Measurements from ENCODE around the gene OR13H1.
"Not testable (repeated sequence)": the region's sequence is repeated elsewhere in the genome, so short reads cannot be mapped to it uniquely, and the experiment has no call there.

OR13H1 gene, protein sequence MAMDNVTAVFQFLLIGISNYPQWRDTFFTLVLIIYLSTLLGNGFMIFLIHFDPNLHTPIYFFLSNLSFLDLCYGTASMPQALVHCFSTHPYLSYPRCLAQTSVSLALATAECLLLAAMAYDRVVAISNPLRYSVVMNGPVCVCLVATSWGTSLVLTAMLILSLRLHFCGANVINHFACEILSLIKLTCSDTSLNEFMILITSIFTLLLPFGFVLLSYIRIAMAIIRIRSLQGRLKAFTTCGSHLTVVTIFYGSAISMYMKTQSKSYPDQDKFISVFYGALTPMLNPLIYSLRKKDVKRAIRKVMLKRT

DNA sequence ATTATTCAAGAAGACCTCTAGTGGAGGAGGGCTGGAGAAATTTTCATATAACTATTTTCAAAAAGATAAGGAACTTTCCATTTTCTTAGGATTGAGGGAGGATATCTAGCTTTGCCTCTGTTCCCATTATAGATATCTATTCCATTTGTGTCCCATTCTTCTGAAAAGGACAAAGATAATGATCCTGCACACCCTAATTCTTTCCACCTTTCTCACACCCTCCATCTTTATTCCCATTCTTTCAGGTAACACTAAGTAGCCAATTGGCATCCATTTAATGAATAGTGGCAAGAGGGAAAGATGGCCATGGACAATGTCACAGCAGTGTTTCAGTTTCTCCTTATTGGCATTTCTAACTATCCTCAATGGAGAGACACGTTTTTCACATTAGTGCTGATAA, at the start of gene OR13H1:
Gene OR13H1, plus strand, starts transcription at position 301 of the 400 bp plus-strand sequence. Its CDS starts 0 bp downstream, at position 301.
- DNase-seq (ENCODE audit: low read depth in 3 of 3, low spot score in 1 of 3), result no peak

DNA sequence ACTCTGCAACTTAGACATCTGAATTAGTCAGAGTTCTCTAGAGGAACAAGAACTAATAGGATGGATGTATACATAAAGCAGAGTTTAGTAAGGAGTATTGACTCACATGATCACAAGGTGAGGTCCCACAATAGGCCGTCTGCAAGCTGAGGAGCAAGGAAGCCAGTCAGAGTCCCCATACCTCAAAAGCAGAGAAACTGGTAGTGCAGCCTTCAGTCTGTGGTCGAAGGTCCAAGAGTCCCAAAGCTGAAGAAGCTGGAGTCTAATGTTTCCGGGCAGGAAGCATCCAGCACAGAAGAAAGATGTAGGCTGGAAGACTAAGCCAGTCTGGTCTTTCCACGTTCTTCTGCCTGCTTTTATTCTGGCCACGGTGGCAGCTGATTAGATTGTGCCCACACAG, 42.3 kb upstream of the OR13H1 start:
- DNase-seq (ENCODE audit: low read depth in 3 of 3, low spot score in 1 of 3), result not testable (repeated sequence)

DNA sequence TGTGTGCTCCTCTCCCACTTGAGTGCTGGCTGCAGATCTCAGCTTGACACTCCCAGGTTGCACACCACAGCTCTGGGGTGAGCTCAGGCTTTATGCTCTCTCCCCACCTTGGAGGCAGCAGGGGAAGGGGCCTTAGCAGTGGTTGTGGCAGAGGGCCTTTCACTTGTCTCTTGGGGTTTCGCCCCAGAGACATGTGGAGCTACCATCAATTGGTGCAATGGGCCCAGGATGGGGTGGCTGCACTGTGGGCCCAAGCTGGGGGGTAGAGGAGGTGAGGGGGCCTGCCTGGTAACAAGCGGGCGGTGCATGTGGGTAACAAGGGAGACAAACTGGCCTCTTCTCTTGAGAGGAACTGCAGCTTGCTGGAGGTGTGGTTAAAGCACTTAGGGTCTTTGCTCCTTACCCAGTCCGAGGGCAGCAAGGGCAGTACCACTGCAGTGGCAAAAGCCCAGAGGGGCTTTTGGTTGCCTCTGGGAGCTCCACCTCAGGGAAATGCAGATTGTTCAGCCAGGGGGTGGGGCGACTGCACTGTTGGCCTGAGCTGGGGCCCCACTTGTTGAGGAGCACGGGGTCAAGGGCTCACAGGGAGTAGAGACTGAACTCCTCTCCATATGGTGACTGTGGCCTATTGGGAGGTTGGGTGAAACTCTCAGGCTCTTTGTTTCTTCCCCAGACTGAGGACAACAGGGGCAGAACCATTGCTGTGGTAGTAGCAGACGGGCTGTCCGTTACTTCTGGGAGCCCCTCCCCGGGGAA, 30.5 kb upstream of the OR13H1 start:
- no peak for DNase-seq (ENCODE audit: low read depth in 3 of 3, low spot score in 1 of 3)

DNA sequence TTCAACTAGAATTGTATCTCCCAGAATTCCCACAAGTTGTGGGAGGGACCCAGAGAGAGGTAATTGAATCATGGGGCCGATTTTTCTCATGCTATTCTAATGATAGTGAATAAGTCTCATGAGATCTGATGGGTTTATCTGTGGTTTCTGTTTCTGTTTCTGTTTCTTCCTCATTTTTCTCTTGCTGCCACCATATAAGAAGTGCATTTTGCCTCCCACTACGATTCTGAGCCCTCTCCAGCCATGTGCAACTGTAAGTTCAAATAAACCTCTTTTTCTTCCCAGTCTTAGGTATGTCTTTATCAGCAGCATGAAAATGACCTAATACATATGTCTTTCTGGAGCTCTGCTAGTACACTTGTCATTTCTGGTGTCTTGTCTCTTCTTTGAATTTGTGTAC, 22.1 kb upstream of the OR13H1 start:
- no peak for DNase-seq (ENCODE audit: low read depth in 3 of 3, low spot score in 1 of 3)

DNA sequence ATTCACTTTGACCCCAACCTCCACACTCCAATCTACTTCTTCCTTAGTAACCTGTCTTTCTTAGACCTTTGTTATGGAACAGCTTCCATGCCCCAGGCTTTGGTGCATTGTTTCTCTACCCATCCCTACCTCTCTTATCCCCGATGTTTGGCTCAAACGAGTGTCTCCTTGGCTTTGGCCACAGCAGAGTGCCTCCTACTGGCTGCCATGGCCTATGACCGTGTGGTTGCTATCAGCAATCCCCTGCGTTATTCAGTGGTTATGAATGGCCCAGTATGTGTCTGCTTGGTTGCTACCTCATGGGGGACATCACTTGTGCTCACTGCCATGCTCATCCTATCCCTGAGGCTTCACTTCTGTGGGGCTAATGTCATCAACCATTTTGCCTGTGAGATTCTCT, 344 bp downstream of the OR13H1 start:
- DNase-seq (ENCODE audit: low read depth in 3 of 3, low spot score in 1 of 3), result no peak

DNA sequence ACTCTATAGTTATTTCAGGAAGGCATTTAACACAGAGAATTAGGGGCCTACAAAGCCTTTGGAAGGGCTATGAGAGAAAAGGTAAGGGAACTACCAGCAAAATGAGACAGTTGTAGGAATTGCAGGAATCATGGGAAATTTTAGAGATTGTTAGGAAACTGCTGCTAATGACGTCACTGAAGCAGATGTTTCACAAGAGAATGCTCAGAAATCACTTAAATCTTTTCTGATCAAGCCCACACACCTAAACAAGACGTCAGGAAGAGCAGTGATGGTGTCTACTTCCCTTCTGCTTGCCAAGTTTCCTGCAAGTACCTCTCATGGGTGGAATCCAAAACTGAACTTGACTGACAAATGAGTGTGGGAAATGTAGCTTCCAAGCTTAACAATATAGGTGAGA, 5.1 kb downstream of the OR13H1 start:
- DNase-seq (ENCODE audit: low read depth in 3 of 3, low spot score in 1 of 3), result no peak

DNA sequence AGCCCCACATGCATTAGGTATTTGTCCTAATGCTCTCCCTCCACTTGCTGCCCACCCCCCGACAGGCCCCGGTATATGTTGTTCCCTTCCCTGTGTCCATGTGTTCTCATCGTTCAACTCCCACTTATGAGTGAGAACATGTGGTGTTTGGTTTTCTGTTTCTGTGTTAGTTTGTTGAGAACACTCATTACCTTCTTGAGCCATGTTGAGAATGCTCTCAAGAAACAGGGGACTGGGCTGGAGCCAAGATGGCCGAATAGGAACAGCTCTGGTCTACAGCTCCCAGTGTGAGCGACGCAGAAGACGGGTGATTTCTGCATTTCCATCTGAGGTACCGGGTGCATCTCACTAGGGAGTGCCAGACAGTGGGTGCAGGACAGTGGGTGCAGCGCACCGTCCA, 8.6 kb downstream of the OR13H1 start:
- not testable (repeated sequence) for DNase-seq (ENCODE audit: low read depth in 3 of 3, low spot score in 1 of 3)

DNA sequence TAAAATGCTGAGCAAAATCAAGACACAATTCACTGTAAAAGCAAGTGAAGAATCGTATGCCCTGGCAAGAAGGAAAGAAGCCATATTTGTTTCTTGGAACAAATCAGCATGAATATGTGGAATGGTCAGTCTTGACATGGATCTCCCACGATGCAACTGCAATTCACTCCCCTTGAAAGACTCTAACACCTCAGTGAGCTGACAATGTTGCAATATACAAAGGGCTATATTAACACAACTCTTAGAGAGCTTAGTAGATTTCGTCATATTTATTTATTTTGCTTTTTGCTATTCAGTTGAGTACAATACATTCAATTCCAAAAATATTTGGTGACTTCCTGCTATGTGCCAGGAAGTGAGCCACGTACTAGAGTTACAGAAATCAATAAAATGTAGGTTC, 14.7 kb downstream of the OR13H1 start:
- DNase-seq (ENCODE audit: low read depth in 3 of 3, low spot score in 1 of 3), result no peak

DNA sequence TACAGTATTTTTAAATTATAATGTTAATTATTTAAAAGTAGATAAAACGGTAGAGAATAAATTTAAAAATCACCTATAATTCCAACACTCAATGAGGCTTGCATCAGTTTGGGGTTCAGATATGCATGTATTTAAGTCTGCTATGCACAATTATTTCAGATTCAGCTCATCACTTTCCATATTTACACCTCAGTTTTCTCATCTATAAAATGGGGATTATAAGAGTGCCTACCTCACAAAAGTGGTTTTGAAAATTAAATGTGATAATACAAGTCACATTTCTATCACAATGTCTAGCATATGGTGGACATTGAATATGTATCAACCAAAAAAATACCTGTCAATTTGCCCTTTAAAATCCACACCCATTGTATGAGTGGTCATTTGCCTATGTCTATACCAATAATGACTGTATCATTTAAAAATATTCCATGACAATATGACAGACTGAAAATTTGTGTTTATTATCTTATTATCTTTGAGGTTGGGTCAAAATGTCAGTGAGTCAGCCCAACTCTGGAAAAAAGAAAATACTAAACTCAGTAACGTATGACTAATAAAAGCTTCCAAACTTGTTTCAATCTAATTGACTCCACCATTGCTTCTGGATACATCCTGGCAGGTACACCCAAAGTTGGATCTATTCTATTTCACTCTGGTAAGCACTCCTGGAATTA, 20.8 kb downstream of the OR13H1 start:
- DNase-seq (ENCODE audit: low read depth in 3 of 3, low spot score in 1 of 3), result no peak

DNA sequence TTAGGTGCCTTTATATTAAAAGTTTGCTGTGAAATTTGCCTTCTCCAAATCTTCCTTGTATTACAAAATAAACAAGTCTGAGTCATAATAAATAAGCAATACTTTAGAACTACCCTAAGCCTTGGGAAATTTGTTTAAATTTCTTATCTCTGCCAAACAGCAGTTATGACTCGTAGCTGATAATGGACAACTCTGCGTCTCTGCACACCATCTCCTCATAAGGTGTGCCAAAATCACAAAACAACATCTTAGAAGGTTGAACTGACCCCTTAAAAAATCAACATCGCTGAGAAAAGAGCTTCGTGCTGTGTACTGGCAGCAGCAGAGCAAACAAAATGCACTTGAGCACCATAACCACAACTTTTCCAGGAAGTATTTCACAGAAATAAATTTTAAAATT, 22.0 kb downstream of the OR13H1 start:
- DNase-seq (ENCODE audit: low read depth in 3 of 3, low spot score in 1 of 3), result no peak

DNA sequence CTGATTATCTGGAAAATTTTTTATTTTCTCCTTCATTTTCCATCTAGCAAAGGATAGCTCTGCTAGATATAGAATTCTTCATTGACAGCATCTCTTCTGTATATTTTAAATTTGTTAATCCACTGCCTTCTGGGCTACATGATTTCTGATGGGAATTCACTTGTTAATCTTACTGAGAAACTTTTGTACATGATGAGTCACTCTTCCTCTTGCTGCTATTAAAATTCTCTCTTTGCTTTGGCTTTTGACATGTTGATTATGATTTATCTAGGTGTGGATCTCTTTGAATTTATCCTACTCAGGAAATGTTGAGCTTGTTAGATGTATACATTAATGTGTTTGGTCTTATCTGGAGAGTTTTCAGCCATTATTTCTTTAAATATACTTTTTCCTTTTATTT, 27.5 kb downstream of the OR13H1 start:
- no peak for DNase-seq (ENCODE audit: low read depth in 3 of 3, low spot score in 1 of 3)

DNA sequence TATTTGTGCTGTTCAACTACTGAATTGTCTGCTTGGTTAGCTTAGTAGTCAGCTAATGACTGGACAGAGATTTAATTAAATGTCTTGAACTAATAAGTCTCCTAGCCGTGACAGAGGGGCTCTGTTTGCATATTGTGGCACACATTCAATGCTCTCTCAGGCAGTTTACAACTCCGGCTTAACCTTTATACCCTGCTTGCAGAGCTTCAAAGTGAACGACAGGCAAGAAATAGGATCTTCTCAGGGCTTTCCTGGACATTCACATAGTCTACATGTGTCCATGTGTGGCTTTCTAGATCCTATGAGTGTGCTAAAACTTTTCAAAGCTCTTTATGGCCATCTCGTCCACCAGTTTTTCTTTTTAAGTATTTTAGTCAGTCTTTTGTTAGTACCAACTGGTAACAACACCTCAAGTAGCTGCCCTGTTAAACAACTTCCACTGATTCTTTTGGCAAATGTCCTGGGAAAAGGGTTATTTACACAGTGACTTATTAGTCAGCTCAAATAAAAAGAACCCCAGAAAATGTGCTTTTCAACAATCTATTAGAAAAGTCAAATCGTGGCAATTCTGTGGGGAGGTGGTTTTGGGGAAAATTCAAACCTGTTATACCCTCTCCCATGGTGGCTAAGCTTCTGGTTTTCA, 28.6 kb downstream of the OR13H1 start:
- DNase-seq (ENCODE audit: low read depth in 3 of 3, low spot score in 1 of 3), result no peak

DNA sequence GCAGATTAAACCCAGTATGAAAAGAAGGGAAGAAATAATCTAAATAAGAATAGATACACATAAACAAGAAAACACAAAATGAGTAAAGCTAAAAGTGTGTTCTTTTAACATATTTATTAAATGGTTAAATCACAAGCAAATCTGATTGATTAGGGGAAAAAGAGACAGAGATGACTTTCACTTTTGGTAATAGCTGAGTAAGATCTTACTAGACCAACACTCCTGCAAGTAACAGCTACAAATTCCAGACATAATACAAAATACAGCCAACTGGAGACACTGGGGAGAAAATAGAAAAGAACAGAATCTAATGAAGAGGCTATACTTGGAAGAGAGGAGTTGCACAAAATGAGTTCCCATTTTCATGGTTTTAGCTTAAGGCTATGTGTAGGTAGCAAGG, 33.5 kb downstream of the OR13H1 start:
- DNase-seq (ENCODE audit: low read depth in 3 of 3, low spot score in 1 of 3), result no peak

DNA sequence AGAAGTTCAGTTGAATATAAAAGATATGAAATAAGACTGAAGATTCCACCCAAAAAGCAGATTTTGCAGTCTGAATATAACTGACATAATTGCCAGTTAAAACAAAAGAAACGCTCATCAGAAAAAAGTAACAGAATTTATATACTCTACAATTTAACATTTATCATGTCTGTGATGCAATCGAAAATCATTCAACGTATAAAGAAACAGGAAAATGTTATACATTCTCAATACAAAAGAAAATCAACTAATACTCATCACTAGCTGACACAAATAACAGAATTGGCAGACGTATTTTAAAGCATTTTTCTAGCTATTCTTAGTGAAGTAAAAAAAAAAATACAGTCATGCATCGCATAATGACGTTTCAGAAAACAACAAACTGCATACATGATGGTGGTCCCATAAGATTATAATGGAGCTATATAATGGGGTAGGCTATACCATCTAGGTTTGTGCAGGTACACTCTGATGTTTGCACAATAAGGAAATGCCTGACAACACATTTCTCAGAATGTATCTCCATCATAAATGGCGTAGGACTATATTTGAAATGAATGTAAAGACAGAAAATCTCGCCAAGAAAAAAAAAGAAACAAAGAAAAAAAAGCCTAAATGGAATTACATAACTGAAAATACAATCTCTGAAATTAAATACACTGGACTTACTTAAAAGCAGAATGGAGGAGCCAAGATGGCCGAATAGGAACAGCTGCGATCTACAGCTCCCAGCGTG, 34.3 kb downstream of the OR13H1 start:
- DNase-seq (ENCODE audit: low read depth in 3 of 3, low spot score in 1 of 3), result no peak

DNA sequence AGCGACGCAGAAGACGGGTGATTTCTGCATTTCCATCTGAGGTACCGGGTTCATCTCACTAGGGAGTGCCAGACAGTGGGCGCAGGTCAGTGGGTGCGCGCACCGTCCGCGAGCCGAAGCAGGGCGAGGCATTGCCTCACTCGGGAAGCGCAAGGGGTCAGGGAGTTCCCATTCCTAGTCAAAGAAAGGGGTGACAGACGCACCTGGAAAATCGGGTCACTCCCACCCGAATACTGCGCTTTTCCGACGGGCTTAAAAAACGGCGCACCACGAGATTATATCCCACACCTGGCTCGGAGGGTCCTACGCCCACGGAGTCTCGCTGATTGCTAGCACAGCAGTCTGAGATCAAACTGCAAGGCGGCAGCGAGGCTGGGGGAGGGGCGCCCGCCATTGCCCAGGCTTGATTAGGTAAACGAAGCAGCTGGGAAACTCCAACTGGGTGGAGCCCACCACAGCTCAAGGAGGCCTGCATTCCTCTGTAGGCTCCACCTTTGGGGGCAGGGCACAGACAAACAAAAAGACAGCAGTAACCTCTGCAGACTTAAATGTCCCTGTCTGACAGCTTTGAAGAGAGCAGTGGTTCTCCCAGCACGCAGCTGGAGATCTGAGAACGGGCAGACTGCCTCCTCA, 35.0 kb downstream of the OR13H1 start:
- DNase-seq (ENCODE audit: low read depth in 3 of 3, low spot score in 1 of 3), result not testable (repeated sequence)

DNA sequence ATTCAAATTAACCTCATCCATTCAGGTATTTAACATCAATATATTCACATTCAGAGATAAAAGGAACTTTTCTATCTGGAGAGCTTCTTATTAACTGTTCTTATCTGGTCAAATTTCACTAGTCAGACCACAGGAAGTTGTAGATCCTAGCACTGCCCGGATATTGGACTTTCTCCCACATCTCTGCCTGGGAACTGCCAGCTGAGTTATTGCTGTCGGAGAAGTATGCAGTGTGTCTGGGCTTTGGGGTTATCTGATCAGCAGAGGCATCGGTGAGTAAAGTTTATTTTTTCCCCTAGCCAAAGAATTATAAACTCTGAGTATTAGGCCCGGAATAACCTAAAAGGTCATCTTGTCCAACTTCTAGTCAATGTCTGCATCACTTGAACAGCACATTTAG, 45.1 kb downstream of the OR13H1 start:
- no peak for DNase-seq (ENCODE audit: low read depth in 3 of 3, low spot score in 1 of 3)

All from stimulated activated CD4-positive, alpha-beta T cell treated with anti-CD3 and anti-CD28 coated beads, TNF-alpha, amount 100 ng/mL, for 1 hour (primary cell).